GM10266 (cell line): ENCODE results near the gene PCSK1.

ENCODE experiments used
- DNase-seq: peaks from one replicate; pipeline ENCODE4 v3.0.0; 2012; ENCODE audit errors: extremely low spot score
- CTCF ChIP-seq: IDR thresholded peaks from 2 replicates; pipeline ENCODE4 v1.5.1; 2012; ENCODE audit warnings: mild to moderate bottlenecking, low read depth; ENCODE audit not compliant: control insufficient read depth, insufficient read depth; ENCODE audit errors: missing control alignments

Gene PCSK1

GRCh38 chr5:96470785-96471184 is 37.7 kb upstream of the PCSK1 start:
- DNase-seq = no peak
- no peak for TF ChIP-seq CTCF

- no peak for TF ChIP-seq CTCF
- no peak for DNase-seq
Observed at GRCh38 chr5:96468956-96469355, 35.9 kb upstream of the PCSK1 start.

- DNase-seq = no peak
- TF ChIP-seq CTCF = no peak
Observed at GRCh38 chr5:96463091-96463490, 30.0 kb upstream of the PCSK1 start.

GRCh38 chr5:96459313-96460121 is 26.5 kb upstream of the PCSK1 start:
- TF ChIP-seq CTCF = no peak
- DNase-seq = no peak

GRCh38 chr5:96458176-96458575 is 25.1 kb upstream of the PCSK1 start:
- TF ChIP-seq CTCF = no peak
- no peak for DNase-seq

- DNase-seq = no peak
- no peak for TF ChIP-seq CTCF
Observed at GRCh38 chr5:96455789-96456188, 22.7 kb upstream of the PCSK1 start.

- DNase-seq = no peak
- TF ChIP-seq CTCF = no peak
Observed at GRCh38 chr5:96453394-96453793, 20.3 kb upstream of the PCSK1 start.
